Right lobe of liver (tissue), 4 donors: ENCODE results near the gene TMEM222.

Experiments used
- CTCF ChIP-seq, 4 donors: fragments of 200-600 bp in 3 of 4; fragments of 450-650 bp in 1 of 4; IDR thresholded peaks; one replicate each; pipeline versions ENCODE4 v1.5.1 to v1.8.0; 2016 to 2022; ENCODE audit warnings: antibody characterized with exemption in 4 of 4, mild to moderate bottlenecking in 2 of 4
- POLR2A ChIP-seq: fragments of 450-650 bp; IDR thresholded peaks from one replicate; pipeline ENCODE4 v1.6.1; 2017; ENCODE audit warnings: antibody characterized with exemption, mild to moderate bottlenecking
- donor health status: DM: no; HTN: no; CAD: no.
- donor health status: DM: no; HTN: no; CAD: no.
- donor health status: DM: no; HTN: yes; CAD: no.

GRCh38 chr1:27346357-27346756 lies 24.4 kb downstream of the TMEM222 start:
- no peak for TF ChIP-seq CTCF (IDR thresholded peaks at IDR 0.05)
- TF ChIP-seq POLR2A: no peak
